Right lobe of liver (tissue), 6 donors: ENCODE results near the gene SPATC1L. TPM values are rescaled to one million over a fixed set of nuclear protein-coding genes. Genes with fewer than 3 reads are reported as not detected.

Source experiments
- ATAC-seq, 4 donors: fragments of 200-7000 bp; cut with Tn5 transposase; one replicate each; pipeline ENCODE4 v1.9.1; 2020; ENCODE audit warnings: mild to moderate bottlenecking in 4 of 4, moderate library complexity in 4 of 4
- DNase-seq, 3 donors: peaks; one replicate each; pipeline ENCODE4 v3.0.0-alpha.2; 2020
- H3K27ac ChIP-seq, 3 donors: fragments of 200-600 bp; one replicate each; pipeline ENCODE4 v1.8.0; 2022
- H3K27me3 ChIP-seq, 2 donors: fragments of 200-600 bp; one replicate each; pipeline ENCODE4 v1.8.0; 2022
- H3K36me3 ChIP-seq, 4 donors: fragments of 200-600 bp; sonication (generic) in 1 of 4; one replicate each; pipeline versions ENCODE4 v1.5.1 to v1.8.0; 2017 to 2022; ENCODE audit warnings: control low read depth in 1 of 4
- H3K4me1 ChIP-seq, 4 donors: fragments of 200-600 bp; sonication (generic) in 1 of 4; one replicate each; pipeline versions ENCODE4 v1.5.1 to v1.8.0; 2017 to 2022; ENCODE audit warnings: control low read depth in 1 of 4
- H3K4me3 ChIP-seq, 3 donors: fragments of 200-600 bp; one replicate each; pipeline ENCODE4 v1.8.0; 2022
- H3K9me3 ChIP-seq, 4 donors: fragments of 200-600 bp; sonication (generic) in 1 of 4; one replicate each; pipeline versions ENCODE4 v1.5.1 to v1.8.0; 2017 to 2022; ENCODE audit warnings: control low read depth in 1 of 4
- CTCF ChIP-seq, 4 donors: fragments of 200-600 bp in 3 of 4; fragments of 450-650 bp in 1 of 4; IDR thresholded peaks; one replicate each; pipeline versions ENCODE4 v1.5.1 to v1.8.0; 2016 to 2022; ENCODE audit warnings: antibody characterized with exemption in 4 of 4, mild to moderate bottlenecking in 2 of 4
- POLR2A ChIP-seq: fragments of 450-650 bp; IDR thresholded peaks from one replicate; pipeline ENCODE4 v1.6.1; 2017; ENCODE audit warnings: antibody characterized with exemption, mild to moderate bottlenecking
- WGBS: methylation state at CpG from one replicate; pipeline ENCODE4 v1.1.6; 2018; ENCODE audit warnings: low coverage, low lambda C conversion rate; ENCODE audit not compliant: insufficient coverage; ENCODE audit errors: missing lambda C conversion rate; 5-methylcytosine and 5-hydroxymethylcytosine counted together
- intact Hi-C, 2 donors: fragments of 100-400 bp; cut with DNase I; formaldehyde crosslinking; loops; one replicate each; pipeline versions ENCODE4 v1.11.2 to v1.14.1; 2022
- total RNA-seq, 6 experiments: library from RNA; depleted of rRNA in 2 of 6; stranded (reverse); fragments of >200 nt in 2 of 6; fragmentation: NEBNext Ultra II Directional in 3 of 6; extraction: Animal tissue kit (Norgen Biotek cat#: 25700) in 3 of 6; gene quantifications; one replicate each; pipeline versions ENCODE4 v1.1.0 to v1.2.4, GENCODE V29; 2016 to 2023
- donor health status: DM: no; HTN: yes; CAD: no.
- donor health status: DM: no; HTN: no; CAD: no.
- donor health status: DM: no; HTN: no; CAD: no.
- donor health status: DM: no; HTN: yes; CAD: no.
- donor health status: DM: no; HTN: yes; CAD: no.

SPATC1L gene
- total RNA-seq, 6 experiments from 2014 or later = 0.31 to 1.7 (median 0.51) TPM; not detected in 2

GRCh38 chr21:46212721-46213484 is 28.6 kb upstream of the SPATC1L start:
- intact Hi-C loops = no loop called here
- TF ChIP-seq POLR2A (no peak), CTCF (IDR thresholded peaks at IDR 0.05) (no peak)
- Histone ChIP-seq H3K27ac (no peak overlapping the region), H3K4me3 (no peak overlapping the region), H3K4me1 (no peaks in the 10 kb centered on the region), H3K27me3 (no peaks in the 10 kb centered on the region), H3K36me3 (peaks cover 0 to 80% (median 12%) of the 10 kb centered on the region in 4 donors), H3K9me3 (no peaks in the 10 kb centered on the region)
- ATAC-seq (no peak), DNase-seq (peak in 1 of 3 donors; percentile 33)
- WGBS = no CpG with 5 or more reads among the region's 18 CpGs

GRCh38 chr21:46211786-46212720 is 27.8 kb upstream of the SPATC1L start:
- TF ChIP-seq CTCF (IDR thresholded peaks at IDR 0.05) = no peak
- no peak for TF ChIP-seq POLR2A
- no peak overlapping the region for H3K27ac ChIP-seq
- H3K9me3 ChIP-seq = no peaks in the 10 kb centered on the region
- DNase-seq = peak in 2 of 3 donors; percentile 13 to 40
- peaks cover 0 to 88% (median 14%) of the 10 kb centered on the region in 4 donors for H3K36me3 ChIP-seq
- H3K4me1 ChIP-seq = no peaks in the 10 kb centered on the region
- no peak for ATAC-seq
- intact Hi-C loops = no loop called here
- no peak overlapping the region for H3K4me3 ChIP-seq
- no CpG with 5 or more reads among the region's 23 CpGs for WGBS
- H3K27me3 ChIP-seq = no peaks in the 10 kb centered on the region

GRCh38 chr21:46211376-46211775 is 27.1 kb upstream of the SPATC1L start:
- Histone ChIP-seq H3K9me3 (no peaks in the 10 kb centered on the region), H3K36me3 (peaks cover 0 to 89% (median 17%) of the 10 kb centered on the region in 4 donors), H3K4me3 (no peak overlapping the region), H3K27ac (no peak overlapping the region), H3K27me3 (no peaks in the 10 kb centered on the region), H3K4me1 (no peaks in the 10 kb centered on the region)
- WGBS = 90% methylated on average over 3 of the region's 7 CpGs
- TF ChIP-seq CTCF (IDR thresholded peaks at IDR 0.05) = no peak
- TF ChIP-seq POLR2A = no peak
- ATAC-seq (no peak), DNase-seq (peak in 2 of 3 donors; percentile 14 to 31)
- intact Hi-C loops = no loop called here

GRCh38 chr21:46210378-46211136 is 26.3 kb upstream of the SPATC1L start:
- 78% methylated on average over 3 of the region's 16 CpGs for WGBS
- TF ChIP-seq CTCF (IDR thresholded peaks at IDR 0.05) = no peak
- no peak for TF ChIP-seq POLR2A
- no peaks in the 10 kb centered on the region for H3K9me3 ChIP-seq
- no peaks in the 10 kb centered on the region for H3K4me1 ChIP-seq
- intact Hi-C loops = no loop called here
- H3K27ac ChIP-seq = no peak overlapping the region
- DNase-seq (peak in 1 of 3 donors; percentile 18), ATAC-seq (peak in 1 of 4 donors; percentile 26)
- no peaks in the 10 kb centered on the region for H3K27me3 ChIP-seq
- H3K36me3 ChIP-seq = peaks cover 0 to 89% (median 20%) of the 10 kb centered on the region in 4 donors
- H3K4me3 ChIP-seq = no peak overlapping the region
